HepG2 (cell line): ENCODE results near the gene KIF24.

Experiments
- CENPT ChIP-seq: sonication (generic); formaldehyde crosslinking; IDR thresholded peaks from 2 replicates; pipeline ENCODE4 v1.8.0; 2022; ENCODE audit warnings: low read depth, mild to moderate bottlenecking, moderate library complexity, missing genetic modification reagents
- GABPA ChIP-seq, 2 experiments: IDR thresholded peaks; 2 replicates each; pipeline ENCODE4 v1.6.1; 2011 to 2016; ENCODE audit warnings: low read depth in 2 of 2, low read length in 1 of 2, missing biosample characterization in 1 of 2, missing genetic modification characterization in 1 of 2
- HDAC6 ChIP-seq: fragments of 200-600 bp; sonication (generic); IDR thresholded peaks from 2 replicates; pipeline ENCODE4 v1.7.0; 2017; ENCODE audit warnings: mild to moderate bottlenecking, antibody characterized with exemption, low read length, low read depth
- STAT5B ChIP-seq: sonication (generic); formaldehyde crosslinking; IDR thresholded peaks from 2 replicates; pipeline ENCODE4 v1.4.0; 2020; ENCODE audit warnings: missing genetic modification reagents
- TARDBP ChIP-seq: sonication (generic); formaldehyde crosslinking; IDR thresholded peaks from 2 replicates; pipeline ENCODE4 v1.8.0; 2022; ENCODE audit warnings: mild to moderate bottlenecking, missing genetic modification reagents
- ZMAT3 ChIP-seq: sonication (generic); formaldehyde crosslinking; conservative IDR thresholded peaks from 2 replicates; pipeline ENCODE4 v1.7.0; 2021; ENCODE audit warnings: missing genetic modification reagents
- ZMYM2 ChIP-seq: sonication (generic); formaldehyde crosslinking; IDR thresholded peaks from 2 replicates; pipeline ENCODE4 v1.8.0; 2022; ENCODE audit warnings: mild to moderate bottlenecking, missing genetic modification reagents
- ZNF160 ChIP-seq: sonication (generic); formaldehyde crosslinking; IDR thresholded peaks from 2 replicates; pipeline ENCODE4 v1.8.0; 2022; ENCODE audit warnings: mild to moderate bottlenecking, inconsistent platforms, missing genetic modification reagents
- ZNF274 ChIP-seq: sonication (generic); formaldehyde crosslinking; IDR thresholded peaks from 2 replicates; pipeline ENCODE4 v1.5.1; 2020; ENCODE audit warnings: mild to moderate bottlenecking, missing genetic modification reagents
- TF ChIP-seq, protein P1 (sequence below): sonication (generic); formaldehyde crosslinking; conservative IDR thresholded peaks from 2 replicates; pipeline ENCODE4 v1.4.0; 2020; ENCODE audit warnings: missing genetic modification reagents
- TF ChIP-seq, protein P2 (sequence below): sonication (generic); formaldehyde crosslinking; IDR thresholded peaks from 2 replicates; pipeline ENCODE4 v1.5.0; 2020; ENCODE audit warnings: missing genetic modification reagents
- TF ChIP-seq, protein P3 (sequence below): sonication (generic); formaldehyde crosslinking; IDR thresholded peaks from 2 replicates; pipeline ENCODE4 v1.5.0; 2020; ENCODE audit warnings: mild to moderate bottlenecking, missing genetic modification reagents
- TF ChIP-seq, protein P4 (sequence below): sonication (generic); formaldehyde crosslinking; IDR thresholded peaks from 2 replicates; pipeline ENCODE4 v1.8.0; 2022; ENCODE audit warnings: mild to moderate bottlenecking, missing genetic modification reagents, moderate library complexity
- TF ChIP-seq, protein P5 (sequence below): IDR thresholded peaks from 2 replicates; pipeline ENCODE4 v1.6.1; 2016; ENCODE audit warnings: missing compliant biosample characterization, missing genetic modification reagents, borderline replicate concordance

DNA sequence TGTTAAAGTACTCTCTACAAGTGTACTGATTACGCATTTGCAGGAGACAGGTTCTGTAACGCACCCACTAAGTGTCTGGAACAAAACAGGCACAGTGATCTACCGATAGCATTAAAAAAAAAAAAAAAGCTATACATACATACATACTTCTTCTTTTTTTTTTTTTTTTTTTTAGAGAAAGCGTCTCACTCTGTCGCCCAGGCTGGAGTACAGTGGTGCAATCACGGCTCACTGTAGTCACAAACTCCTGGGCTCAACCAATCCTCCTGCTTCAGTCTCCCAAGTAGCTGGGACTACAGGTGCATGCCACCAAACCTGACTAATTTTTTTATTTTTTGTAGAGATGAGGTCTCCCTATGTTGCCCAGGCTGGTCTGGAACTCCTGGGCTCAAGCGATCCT is 7.6 kb downstream of the KIF24 start:
- TF ChIP-seq, protein P1, sequence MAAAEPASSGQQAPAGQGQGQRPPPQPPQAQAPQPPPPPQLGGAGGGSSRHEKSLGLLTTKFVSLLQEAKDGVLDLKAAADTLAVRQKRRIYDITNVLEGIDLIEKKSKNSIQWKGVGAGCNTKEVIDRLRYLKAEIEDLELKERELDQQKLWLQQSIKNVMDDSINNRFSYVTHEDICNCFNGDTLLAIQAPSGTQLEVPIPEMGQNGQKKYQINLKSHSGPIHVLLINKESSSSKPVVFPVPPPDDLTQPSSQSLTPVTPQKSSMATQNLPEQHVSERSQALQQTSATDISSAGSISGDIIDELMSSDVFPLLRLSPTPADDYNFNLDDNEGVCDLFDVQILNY (CRISPR knock-in tag): no peak
- TF ChIP-seq, protein P2, sequence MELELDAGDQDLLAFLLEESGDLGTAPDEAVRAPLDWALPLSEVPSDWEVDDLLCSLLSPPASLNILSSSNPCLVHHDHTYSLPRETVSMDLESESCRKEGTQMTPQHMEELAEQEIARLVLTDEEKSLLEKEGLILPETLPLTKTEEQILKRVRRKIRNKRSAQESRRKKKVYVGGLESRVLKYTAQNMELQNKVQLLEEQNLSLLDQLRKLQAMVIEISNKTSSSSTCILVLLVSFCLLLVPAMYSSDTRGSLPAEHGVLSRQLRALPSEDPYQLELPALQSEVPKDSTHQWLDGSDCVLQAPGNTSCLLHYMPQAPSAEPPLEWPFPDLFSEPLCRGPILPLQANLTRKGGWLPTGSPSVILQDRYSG (CRISPR knock-in tag): no peak
- TF ChIP-seq ZMAT3 (CRISPR knock-in tag) (no peak), ZNF274 (no peak), HDAC6 (no peak), GABPA (IDR thresholded peaks at IDR 0.05; ENCODE audit: low read depth, low read length) (no peak), GABPA (CRISPR knock-in tag; IDR thresholded peaks at IDR 0.05; ENCODE audit: low read depth) (no peak), ZMYM2 (CRISPR knock-in tag) (no peak), STAT5B (CRISPR knock-in tag) (no peak), ZNF160 (CRISPR knock-in tag) (no peak), TARDBP (no peak), CENPT (CRISPR knock-in tag) (no peak)
- TF ChIP-seq, protein P3, sequence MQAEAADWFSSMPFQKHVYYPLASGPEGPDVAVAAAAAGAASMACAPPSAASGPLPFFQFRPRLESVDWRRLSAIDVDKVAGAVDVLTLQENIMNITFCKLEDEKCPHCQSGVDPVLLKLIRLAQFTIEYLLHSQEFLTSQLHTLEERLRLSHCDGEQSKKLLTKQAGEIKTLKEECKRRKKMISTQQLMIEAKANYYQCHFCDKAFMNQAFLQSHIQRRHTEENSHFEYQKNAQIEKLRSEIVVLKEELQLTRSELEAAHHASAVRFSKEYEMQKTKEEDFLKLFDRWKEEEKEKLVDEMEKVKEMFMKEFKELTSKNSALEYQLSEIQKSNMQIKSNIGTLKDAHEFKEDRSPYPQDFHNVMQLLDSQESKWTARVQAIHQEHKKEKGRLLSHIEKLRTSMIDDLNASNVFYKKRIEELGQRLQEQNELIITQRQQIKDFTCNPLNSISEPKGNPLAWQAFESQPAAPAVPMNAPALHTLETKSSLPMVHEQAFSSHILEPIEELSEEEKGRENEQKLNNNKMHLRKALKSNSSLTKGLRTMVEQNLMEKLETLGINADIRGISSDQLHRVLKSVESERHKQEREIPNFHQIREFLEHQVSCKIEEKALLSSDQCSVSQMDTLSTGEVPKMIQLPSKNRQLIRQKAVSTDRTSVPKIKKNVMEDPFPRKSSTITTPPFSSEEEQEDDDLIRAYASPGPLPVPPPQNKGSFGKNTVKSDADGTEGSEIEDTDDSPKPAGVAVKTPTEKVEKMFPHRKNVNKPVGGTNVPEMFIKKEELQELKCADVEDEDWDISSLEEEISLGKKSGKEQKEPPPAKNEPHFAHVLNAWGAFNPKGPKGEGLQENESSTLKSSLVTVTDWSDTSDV: no peak
- TF ChIP-seq, protein P4, sequence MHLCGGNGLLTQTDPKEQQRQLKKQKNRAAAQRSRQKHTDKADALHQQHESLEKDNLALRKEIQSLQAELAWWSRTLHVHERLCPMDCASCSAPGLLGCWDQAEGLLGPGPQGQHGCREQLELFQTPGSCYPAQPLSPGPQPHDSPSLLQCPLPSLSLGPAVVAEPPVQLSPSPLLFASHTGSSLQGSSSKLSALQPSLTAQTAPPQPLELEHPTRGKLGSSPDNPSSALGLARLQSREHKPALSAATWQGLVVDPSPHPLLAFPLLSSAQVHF (CRISPR knock-in tag): no peak
- TF ChIP-seq, protein P5, sequence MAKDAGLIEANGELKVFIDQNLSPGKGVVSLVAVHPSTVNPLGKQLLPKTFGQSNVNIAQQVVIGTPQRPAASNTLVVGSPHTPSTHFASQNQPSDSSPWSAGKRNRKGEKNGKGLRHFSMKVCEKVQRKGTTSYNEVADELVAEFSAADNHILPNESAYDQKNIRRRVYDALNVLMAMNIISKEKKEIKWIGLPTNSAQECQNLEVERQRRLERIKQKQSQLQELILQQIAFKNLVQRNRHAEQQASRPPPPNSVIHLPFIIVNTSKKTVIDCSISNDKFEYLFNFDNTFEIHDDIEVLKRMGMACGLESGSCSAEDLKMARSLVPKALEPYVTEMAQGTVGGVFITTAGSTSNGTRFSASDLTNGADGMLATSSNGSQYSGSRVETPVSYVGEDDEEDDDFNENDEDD (CRISPR knock-in tag): no peak
